Measurements from ENCODE around the gene PDCD7. TPM values are rescaled to one million over a fixed set of nuclear protein-coding genes. Genes with fewer than 3 reads are reported as not detected.

The PDCD7 gene
- total and polyA plus RNA-seq, 2 donors = 18.3 to 27.3 TPM

DNA sequence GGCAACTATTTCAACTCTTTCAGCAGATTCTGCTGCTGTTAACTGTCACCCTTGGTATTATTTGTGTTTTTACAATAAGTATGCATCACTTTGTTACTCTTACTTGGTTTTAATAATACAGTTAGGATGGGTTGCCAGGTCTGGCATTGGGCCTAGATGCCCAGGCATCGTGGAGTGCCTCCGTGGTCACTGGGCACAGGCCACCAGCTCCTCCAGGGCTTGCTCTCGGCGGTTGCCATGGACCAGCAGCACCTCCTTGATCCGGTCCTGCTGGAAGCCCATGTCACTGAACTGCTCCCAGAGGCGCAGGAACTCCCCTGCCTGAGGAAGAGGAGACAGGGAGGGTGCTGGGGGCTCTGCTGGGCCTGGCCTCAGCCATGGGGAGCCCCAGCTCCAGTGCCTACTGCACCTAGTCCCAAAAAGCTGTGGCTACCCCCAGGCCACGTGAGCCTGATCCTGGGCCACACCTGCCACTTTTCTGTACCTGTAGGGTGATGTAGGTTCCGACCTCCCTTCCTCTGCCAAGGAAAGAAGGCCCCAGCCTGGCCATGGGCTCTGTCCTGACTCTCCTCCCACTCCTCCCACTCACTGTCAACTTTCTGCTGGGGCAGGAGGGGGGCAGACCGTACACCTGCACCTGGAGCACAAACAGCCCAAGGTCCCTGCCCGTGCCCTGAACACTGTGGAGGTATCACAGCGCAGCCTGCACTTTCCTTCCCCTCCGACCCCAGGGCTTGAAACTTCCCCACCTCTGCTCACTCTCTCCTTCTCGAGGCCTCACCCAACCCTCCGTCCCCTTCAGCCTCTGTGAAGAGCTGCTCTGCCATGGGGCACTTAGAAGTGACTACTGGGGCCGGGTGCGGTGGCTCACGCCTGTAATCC, 40.5 kb downstream of the PDCD7 start:
- DNase-seq (ENCODE audit: extremely low spot score) = no peak
- 91% methylated on average over 17 of the region's 17 CpGs for WGBS
- H3K4me1 ChIP-seq (ENCODE audit: insufficient read depth) = no peaks in the 10 kb centered on the region
- no peak overlapping the region for H3K4me3 ChIP-seq (ENCODE audit: low read depth, low read length)
- H3K27ac ChIP-seq (ENCODE audit: low read depth) = no peak overlapping the region
- H3K36me3 ChIP-seq (ENCODE audit: insufficient read depth) = no peaks in the 10 kb centered on the region

DNA sequence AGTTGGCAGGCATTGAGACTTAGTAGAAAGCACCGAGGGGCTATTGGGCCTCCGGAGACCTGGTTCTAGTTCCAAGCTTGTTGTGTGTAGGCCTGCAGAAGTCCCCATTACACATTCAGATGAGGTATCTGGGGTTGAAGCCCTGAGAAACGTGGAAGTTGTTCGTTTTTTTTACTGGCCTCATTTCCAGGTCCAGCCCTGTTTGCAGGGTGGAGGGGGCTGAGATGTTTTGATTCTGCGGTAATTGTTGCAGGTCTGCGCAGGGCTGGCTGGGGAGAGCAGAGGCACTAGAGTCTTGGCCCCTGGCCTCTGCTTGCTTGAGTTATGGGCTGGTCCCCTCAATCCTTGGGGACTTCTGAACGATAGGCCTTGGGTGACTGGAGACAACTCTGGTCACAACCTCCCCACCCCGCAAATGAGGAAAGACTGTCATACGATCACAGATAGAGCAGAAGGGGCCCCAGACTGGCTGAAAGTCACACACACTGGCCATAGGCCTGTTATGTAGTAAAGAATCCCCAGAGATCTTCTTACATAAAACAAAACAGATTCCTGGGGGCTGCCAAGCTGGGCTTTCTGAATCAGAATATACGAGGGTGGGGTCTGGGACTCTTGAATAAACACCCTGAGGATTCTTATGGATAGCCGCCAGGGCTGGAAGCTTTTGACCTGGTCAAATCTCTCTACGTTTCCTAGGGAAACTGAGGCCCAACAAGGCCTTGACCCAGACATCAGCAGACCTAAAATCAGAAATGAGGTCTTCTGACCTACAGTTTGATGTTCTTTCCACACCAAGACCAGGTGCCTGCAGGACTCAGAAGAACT, 41.5 kb downstream of the PDCD7 start:
- WGBS = 39% methylated on average over 12 of the region's 12 CpGs
- Histone ChIP-seq H3K4me1 (ENCODE audit: insufficient read depth) (no peaks in the 10 kb centered on the region), H3K27ac (ENCODE audit: low read depth) (peak overlapping the region; percentile 35), H3K4me3 (ENCODE audit: low read depth, low read length) (no peak overlapping the region), H3K36me3 (ENCODE audit: insufficient read depth) (no peaks in the 10 kb centered on the region)
- no peak for DNase-seq (ENCODE audit: extremely low spot score)

DNA sequence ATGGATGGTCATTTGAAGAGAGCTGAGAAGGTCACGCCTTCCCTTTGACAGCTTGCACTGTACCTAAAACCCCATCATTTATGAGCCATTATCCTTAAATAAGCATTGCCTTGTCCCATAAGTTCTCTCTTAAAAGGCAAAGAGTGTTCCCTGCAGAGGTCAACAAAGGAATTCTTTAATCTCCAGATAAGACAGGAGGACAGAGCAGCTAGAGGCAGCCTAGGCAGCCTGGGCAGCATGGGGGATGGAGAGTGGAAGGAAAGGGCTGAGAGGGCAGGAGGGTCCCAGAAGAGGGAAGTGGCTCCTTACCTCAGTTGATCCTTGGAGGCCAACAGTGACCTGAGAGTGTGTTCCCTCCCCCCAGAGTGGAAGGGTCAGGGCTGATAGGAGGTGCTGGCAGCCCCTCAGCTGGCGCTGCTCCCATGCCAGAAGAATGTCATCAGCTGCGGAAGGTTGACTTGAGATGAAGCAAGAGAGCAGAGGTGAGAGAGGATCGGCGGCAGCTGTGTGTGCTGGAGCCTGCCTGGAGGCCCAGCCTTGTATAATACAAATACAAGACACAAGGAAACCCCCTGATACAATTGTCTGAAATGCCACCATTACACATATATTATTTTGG, 44.3 kb downstream of the PDCD7 start:
- Histone ChIP-seq H3K4me1 (ENCODE audit: insufficient read depth) (peaks cover 2% of the 10 kb centered on the region), H3K27ac (ENCODE audit: low read depth) (peak overlapping the region; percentile 61), H3K36me3 (ENCODE audit: insufficient read depth) (no peaks in the 10 kb centered on the region), H3K4me3 (ENCODE audit: low read depth, low read length) (no peak overlapping the region)
- WGBS = 41% methylated on average over 5 of the region's 5 CpGs
- DNase-seq (ENCODE audit: extremely low spot score) = no peak

DNA sequence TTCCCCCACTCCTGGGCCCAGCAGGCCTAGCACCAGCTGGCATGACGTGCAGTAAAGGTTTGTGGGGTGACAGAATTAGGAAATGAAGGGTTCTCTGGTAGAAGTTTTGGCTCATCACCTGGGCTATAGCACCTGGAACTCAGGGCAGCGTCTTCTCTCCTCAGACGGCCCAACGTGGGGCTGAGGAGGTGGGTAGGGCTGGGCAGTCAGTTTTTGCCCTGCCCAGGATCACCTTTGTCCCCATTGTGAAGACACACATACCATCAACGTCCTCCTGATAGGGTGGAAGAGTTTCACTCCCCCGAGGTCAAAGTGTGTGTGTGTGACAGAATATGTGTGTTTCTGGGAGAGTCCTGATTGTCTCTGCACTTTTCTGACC, 45.0 kb downstream of the PDCD7 start:
- Histone ChIP-seq H3K36me3 (ENCODE audit: insufficient read depth) (no peaks in the 10 kb centered on the region), H3K27ac (ENCODE audit: low read depth) (peak overlapping the region; percentile 61), H3K4me3 (ENCODE audit: low read depth, low read length) (no peak overlapping the region), H3K4me1 (ENCODE audit: insufficient read depth) (peaks cover 2% of the 10 kb centered on the region)
- WGBS = 49% methylated on average over 6 of the region's 6 CpGs
- DNase-seq (ENCODE audit: extremely low spot score) = no peak

DNA sequence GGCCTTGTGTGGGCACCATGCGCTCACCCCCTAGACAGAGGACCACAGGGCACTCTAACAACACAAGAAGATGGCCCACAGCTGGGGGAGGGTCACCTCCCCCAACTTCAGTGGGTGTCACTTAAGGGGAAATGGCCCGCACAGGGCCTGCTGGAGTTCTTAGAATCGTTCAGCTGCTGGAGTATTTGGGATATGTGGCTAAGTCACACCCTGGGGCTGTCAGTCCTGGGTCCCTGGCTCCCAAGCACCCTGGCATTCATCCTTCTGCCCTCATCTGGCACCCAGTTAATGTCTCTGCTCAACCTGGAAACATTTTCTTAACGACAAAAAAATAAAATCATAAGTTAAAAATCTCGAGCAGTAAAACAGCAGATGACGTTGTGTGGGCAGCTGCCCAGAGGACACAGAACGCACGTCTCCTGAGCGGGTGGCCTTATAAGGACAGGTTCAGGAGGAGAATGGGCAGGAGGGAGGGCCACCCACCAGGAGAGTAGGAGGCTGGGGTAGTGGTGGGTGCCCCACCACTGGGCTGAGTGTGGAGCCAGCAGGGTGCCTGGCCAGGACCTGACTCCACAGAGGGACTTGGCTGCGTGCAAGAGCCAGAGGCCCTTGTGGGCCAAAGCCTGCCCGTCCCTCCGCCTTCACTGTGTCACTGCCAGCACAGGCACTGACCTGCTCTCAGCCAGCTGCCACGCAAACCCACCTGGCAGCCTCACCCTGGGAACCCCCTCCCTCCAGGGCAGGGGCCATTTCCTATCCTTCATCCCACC, 45.5 kb downstream of the PDCD7 start:
- H3K36me3 ChIP-seq (ENCODE audit: insufficient read depth) = no peaks in the 10 kb centered on the region
- DNase-seq (ENCODE audit: extremely low spot score) = no peak
- H3K4me3 ChIP-seq (ENCODE audit: low read depth, low read length) = no peak overlapping the region
- peaks cover 2% of the 10 kb centered on the region for H3K4me1 ChIP-seq (ENCODE audit: insufficient read depth)
- H3K27ac ChIP-seq (ENCODE audit: low read depth) = peak overlapping the region; percentile 75
- 34% methylated on average over 13 of the region's 13 CpGs for WGBS

DNA sequence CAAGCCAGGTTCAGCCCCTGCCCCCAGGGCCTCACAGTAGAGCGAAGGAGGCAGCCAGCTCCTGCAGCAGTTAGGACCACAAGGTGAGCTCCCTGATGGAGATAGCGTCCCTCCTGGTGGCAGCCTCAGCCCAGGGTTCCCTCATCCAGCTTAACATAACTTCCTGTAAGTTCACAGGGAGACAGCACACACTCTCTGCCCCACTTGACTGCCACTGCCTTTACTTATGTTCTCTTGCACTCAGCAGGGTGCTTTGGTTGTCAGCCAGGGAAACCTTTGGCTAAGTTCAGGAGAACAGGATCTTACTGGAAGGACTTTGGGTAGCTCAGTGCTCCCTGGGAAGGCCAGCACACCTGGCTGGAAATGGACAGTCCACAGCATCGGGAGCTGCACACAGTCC, 46.2 kb downstream of the PDCD7 start:
- Histone ChIP-seq H3K36me3 (ENCODE audit: insufficient read depth) (no peaks in the 10 kb centered on the region), H3K4me3 (ENCODE audit: low read depth, low read length) (no peak overlapping the region), H3K27ac (ENCODE audit: low read depth) (peak overlapping the region; percentile 75), H3K4me1 (ENCODE audit: insufficient read depth) (peaks cover 2% of the 10 kb centered on the region)
- no peak for DNase-seq (ENCODE audit: extremely low spot score)
- WGBS = 72% methylated on average over 3 of the region's 3 CpGs

DNA sequence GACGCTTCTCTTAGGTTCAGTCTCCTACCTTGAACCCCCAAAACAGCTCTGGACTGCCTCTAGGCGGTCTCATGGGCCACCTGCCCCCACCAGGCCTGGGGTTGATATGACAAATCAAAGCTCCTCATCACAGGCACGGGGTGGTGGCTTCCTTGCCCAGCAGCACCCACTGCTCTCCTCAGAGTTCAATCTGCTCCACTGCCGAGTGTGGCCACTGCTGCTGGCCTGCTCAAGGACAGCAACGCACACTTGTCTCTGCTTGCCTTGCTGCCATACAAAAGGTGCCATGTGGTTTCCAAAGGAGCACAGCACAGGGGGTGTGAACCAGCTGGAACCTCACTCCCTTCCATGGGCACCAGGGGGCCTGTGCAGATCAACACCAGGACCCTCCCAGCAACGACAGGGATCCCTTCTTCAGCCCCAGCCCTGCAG, 46.9 kb downstream of the PDCD7 start:
- H3K27ac ChIP-seq (ENCODE audit: low read depth) = peak overlapping the region; percentile 18
- WGBS = 77% methylated on average over 6 of the region's 6 CpGs
- DNase-seq (ENCODE audit: extremely low spot score) = no peak
- no peaks in the 10 kb centered on the region for H3K36me3 ChIP-seq (ENCODE audit: insufficient read depth)
- H3K4me1 ChIP-seq (ENCODE audit: insufficient read depth) = peaks cover 2% of the 10 kb centered on the region
- no peak overlapping the region for H3K4me3 ChIP-seq (ENCODE audit: low read depth, low read length)

DNA sequence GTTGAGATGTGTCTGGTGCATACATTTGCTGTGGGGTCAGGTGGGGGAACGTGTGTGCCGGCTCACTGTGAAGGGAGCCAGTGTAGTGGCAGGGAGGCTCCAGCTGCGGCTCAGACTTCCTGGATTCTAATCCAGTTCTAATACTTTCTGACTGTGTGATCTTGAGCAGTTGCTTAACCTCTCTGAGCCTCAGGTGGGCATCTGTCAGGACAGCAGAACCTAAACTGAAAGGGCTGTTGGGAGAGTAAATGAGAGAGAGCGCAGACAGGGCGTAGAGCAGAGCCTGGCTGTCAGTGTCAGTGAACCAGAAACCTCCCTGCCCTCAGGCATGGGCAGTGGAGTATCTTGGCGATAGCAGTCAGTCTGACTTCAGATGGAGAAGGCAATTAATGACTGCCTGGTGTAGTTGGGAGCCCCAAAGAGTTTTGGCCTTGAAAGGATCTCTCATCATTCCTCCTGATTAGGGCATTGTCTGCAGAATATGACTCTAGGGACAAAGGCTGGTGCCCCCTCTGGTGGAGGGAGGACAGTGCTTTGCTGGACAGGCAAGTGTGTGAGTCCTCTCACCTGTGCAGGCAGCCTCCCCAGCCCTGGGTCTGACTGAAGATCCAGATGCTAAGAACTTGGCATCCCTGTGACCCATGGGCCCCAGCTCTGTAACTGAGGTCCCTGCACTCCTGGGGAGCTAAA, 47.5 kb downstream of the PDCD7 start:
- no peak overlapping the region for H3K4me3 ChIP-seq (ENCODE audit: low read depth, low read length)
- WGBS = 83% methylated on average over 6 of the region's 6 CpGs
- DNase-seq (ENCODE audit: extremely low spot score) = no peak
- no peaks in the 10 kb centered on the region for H3K36me3 ChIP-seq (ENCODE audit: insufficient read depth)
- no peak overlapping the region for H3K27ac ChIP-seq (ENCODE audit: low read depth)
- peaks cover 2% of the 10 kb centered on the region for H3K4me1 ChIP-seq (ENCODE audit: insufficient read depth)

DNA sequence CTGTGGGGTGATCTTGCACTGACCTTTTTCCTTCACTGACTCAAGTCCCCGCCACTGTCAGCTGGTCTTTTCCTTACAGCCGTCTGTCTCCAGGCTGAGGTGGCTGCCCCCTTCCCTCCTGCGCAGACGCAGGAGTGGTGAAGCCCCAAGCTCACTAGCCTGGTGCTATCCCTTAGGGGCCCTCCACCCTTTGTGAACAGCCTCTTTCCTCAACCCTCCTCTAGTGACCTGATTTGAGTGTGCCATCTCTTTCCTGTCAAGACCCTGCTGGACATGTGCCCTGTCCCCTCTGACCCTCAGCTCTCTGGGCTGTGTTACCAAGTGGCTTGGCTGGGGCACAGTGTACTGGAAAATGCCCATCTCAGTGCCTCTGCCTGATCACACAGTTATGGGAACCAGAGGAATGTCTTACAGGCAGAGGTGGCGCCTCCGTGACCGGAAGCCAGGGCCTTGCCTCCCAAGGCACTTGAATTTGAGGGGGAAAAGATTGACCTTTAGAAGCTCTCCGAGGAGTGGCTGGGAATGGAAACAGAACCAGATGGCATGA, 48.3 kb downstream of the PDCD7 start:
- no peak overlapping the region for H3K4me3 ChIP-seq (ENCODE audit: low read depth, low read length)
- H3K27ac ChIP-seq (ENCODE audit: low read depth) = no peak overlapping the region
- no peak for DNase-seq (ENCODE audit: extremely low spot score)
- 84% methylated on average over 8 of the region's 8 CpGs for WGBS
- H3K4me1 ChIP-seq (ENCODE audit: insufficient read depth) = peaks cover 2% of the 10 kb centered on the region
- H3K36me3 ChIP-seq (ENCODE audit: insufficient read depth) = no peaks in the 10 kb centered on the region

DNA sequence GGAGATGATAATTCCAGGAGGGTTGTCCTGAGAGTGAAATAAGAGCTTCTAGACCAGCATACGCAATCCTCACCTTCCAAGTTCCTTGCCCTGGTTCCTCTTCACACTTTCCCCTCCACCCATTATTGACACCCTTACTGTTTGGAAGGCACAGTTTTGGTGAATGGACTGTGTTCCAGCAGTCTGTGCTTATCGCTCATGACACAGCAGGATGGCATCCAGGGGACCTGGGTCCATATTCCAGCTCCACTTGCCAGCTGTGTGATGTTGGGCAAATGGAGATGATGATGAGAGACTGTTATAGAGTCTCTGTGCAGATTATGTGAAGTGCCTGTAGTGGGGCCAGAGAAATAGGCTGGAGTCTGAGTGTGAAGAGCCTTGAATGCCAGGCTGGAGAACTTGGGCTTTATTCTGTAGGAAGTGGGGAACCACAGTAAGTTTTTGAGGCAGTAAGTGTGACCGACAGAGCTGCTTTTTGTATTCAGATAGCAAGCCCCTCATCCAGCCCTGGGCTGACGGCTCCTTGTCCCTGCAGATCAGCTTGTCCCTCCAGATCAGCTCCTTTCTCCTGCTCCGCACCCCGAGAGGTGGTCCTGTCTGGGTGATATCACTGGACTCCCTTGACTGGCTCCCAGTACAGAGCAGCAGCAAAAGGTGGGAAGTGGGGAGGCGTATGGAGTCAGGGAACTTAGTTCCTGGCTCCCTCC, 49.0 kb downstream of the PDCD7 start:
- H3K36me3 ChIP-seq (ENCODE audit: insufficient read depth) = no peaks in the 10 kb centered on the region
- H3K4me1 ChIP-seq (ENCODE audit: insufficient read depth) = peaks cover 2% of the 10 kb centered on the region
- no peak overlapping the region for H3K27ac ChIP-seq (ENCODE audit: low read depth)
- H3K4me3 ChIP-seq (ENCODE audit: low read depth, low read length) = no peak overlapping the region
- 93% methylated on average over 7 of the region's 7 CpGs for WGBS
- DNase-seq (ENCODE audit: extremely low spot score) = no peak

DNA sequence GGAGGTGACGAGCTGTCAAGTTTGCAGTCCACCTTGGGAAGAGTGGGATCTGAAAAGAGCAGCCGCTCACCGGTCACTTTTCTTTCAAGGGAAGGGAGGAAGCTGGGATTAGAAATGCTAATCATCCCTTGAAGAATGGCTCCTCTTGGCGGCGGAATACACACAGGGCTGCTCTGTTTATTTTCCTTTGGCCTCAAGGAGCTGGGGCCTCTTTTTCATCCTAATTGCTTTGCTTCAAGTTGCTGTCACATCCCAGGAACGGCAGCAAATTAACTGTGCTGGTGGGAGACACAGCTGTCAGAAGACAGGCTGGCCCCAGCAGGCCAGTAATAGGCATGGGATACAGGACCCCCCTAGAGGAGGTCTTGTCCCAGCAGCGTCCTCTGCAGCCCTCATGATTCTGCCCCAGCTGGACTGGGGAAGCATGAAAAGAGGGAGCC, 50.3 kb downstream of the PDCD7 start:
- Histone ChIP-seq H3K27ac (ENCODE audit: low read depth) (no peak overlapping the region), H3K36me3 (ENCODE audit: insufficient read depth) (no peaks in the 10 kb centered on the region), H3K4me3 (ENCODE audit: low read depth, low read length) (no peak overlapping the region), H3K4me1 (ENCODE audit: insufficient read depth) (peaks cover 2% of the 10 kb centered on the region)
- DNase-seq (ENCODE audit: extremely low spot score) = no peak
- 36% methylated on average over 7 of the region's 7 CpGs for WGBS
